Endothelial cell of umbilical vein (primary cell): ENCODE measurements around the gene APCDD1L. TPM values are rescaled to one million over a fixed set of nuclear protein-coding genes. Genes with fewer than 3 reads are reported as not detected.
"Not testable (repeated sequence)": the region's sequence is repeated elsewhere in the genome, so short reads cannot be mapped to it uniquely, and the experiment has no call there.

Experiments
- BruUV-seq: library from RNA; stranded (reverse); fragments of 400-500 nt; replicated peaks from 2 replicates; lab custom pipeline; 2021; lab: Mats Ljungman, UMichigan
- CTCF ChIA-PET: fragments of 300-600, 350-600 bp; sonication (Branson Sonifier 250); formaldehyde crosslinking; loops from one replicate; lab custom pipeline; 2021; ENCODE audit warnings: antibody characterized with exemption, inconsistent platforms; lab: Charles Lee
- POLR2A ChIA-PET: fragments of 300-600, 350-600 bp; sonication (Branson Sonifier 250); formaldehyde crosslinking; loops from one replicate; lab custom pipeline; 2021; ENCODE audit warnings: antibody characterized with exemption, inconsistent platforms; lab: Charles Lee
- DNase-seq: peaks from one replicate; pipeline ENCODE4 v3.0.0-alpha.2; 2011; ENCODE audit warnings: low read depth, low spot score
- FAIRE-seq: peaks from 2 replicates; lab custom pipeline; 2011; peaks lifted over from hg19 to GRCh38; lab: Jason Lieb, UNC
- H2AFZ ChIP-seq: 2 replicates; pipeline ENCODE4 v1.6.0; 2012; ENCODE audit warnings: low read depth, low read length, control low read depth, inconsistent platforms
- H3K27ac ChIP-seq: 2 replicates; pipeline ENCODE4 v1.5.1; 2011; ENCODE audit warnings: low read depth, mild to moderate bottlenecking, control low read depth, low read length, moderate library complexity; ENCODE audit not compliant: insufficient read depth
- H3K27me3 ChIP-seq, 2 experiments: 2 replicates each; pipeline versions ENCODE4 v1.6.0 to v1.6.1; 2011; ENCODE audit warnings: low read length in 2 of 2, mixed read lengths in 1 of 2; ENCODE audit not compliant: control insufficient read depth in 2 of 2, insufficient read depth in 2 of 2
- H3K36me3 ChIP-seq, 2 experiments: 2 replicates in 1 of 2; 3 replicates in 1 of 2; pipeline ENCODE4 v1.5.1; 2011; ENCODE audit warnings: low read length in 2 of 2, mild to moderate bottlenecking in 1 of 2, moderate library complexity in 1 of 2; ENCODE audit not compliant: control insufficient read depth in 2 of 2, insufficient read depth in 2 of 2; ENCODE audit errors: extremely low read depth in 1 of 2
- H3K4me1 ChIP-seq: 3 replicates; pipeline ENCODE4 v1.5.1; 2011; ENCODE audit warnings: mild to moderate bottlenecking, low read length; ENCODE audit not compliant: control insufficient read depth, insufficient read depth; ENCODE audit errors: extremely low read depth
- H3K4me2 ChIP-seq: 2 replicates; pipeline ENCODE4 v1.6.1; 2011; ENCODE audit warnings: low read length, control low read depth, mixed read lengths; ENCODE audit not compliant: insufficient read depth
- H3K4me3 ChIP-seq, 3 experiments: fragments of 200-600 bp in 1 of 3; sonication (generic), shearing (Covaris generic) in 1 of 3; replicated peaks in 1 of 3; 2 replicates each; pipeline ENCODE4 v1.5.1; 2011 to 2016; ENCODE audit warnings: control low read depth in 3 of 3, low read length in 3 of 3, mild to moderate bottlenecking in 2 of 3, inconsistent platforms in 1 of 3, low read depth in 1 of 3, moderate library complexity in 1 of 3; ENCODE audit not compliant: insufficient read depth in 1 of 3
- H3K79me2 ChIP-seq: 2 replicates; pipeline ENCODE4 v1.6.0; 2012; ENCODE audit warnings: low read length, inconsistent platforms; ENCODE audit not compliant: control insufficient read depth, insufficient read depth
- H3K9ac ChIP-seq: replicated peaks from 2 replicates; pipeline ENCODE3; 2011; ENCODE audit warnings: low read length, control low read depth; ENCODE audit not compliant: insufficient read depth; ENCODE audit errors: extremely low read depth
- H3K9me1 ChIP-seq: replicated peaks from 3 replicates; pipeline ENCODE4 v1.6.0; 2011; ENCODE audit warnings: mild to moderate bottlenecking, low read length; ENCODE audit not compliant: control insufficient read depth, insufficient read depth; ENCODE audit errors: extremely low read depth
- H3K9me3 ChIP-seq: replicated peaks from 2 replicates; pipeline ENCODE4 v1.5.1; 2012; ENCODE audit warnings: low read length, inconsistent platforms; ENCODE audit not compliant: control insufficient read depth, insufficient read depth
- H4K20me1 ChIP-seq: replicated peaks from 2 replicates; pipeline ENCODE3; 2011; ENCODE audit warnings: mild to moderate bottlenecking, low read length; ENCODE audit not compliant: control insufficient read depth, insufficient read depth; ENCODE audit errors: extremely low read depth
- GATA2 ChIP-seq: IDR thresholded peaks from 2 replicates; pipeline ENCODE4 v1.7.0; 2011; ENCODE audit warnings: low read depth, mild to moderate bottlenecking, moderate library complexity, mixed read lengths, low read length; ENCODE audit not compliant: insufficient read length, insufficient read depth
- MYC ChIP-seq: IDR thresholded peaks from one replicate; pipeline ENCODE4 v1.6.1; 2011; ENCODE audit warnings: mild to moderate bottlenecking, low read depth, low read length
- POLR2A ChIP-seq: IDR thresholded peaks from 2 replicates; pipeline ENCODE4 v1.6.1; 2012; ENCODE audit warnings: low read depth, mild to moderate bottlenecking, control low read depth, low read length
- dilution Hi-C: fragments of 300-500 bp; cut with MboI; formaldehyde crosslinking; loops from one replicate; pipeline ENCODE4 v1.15.0; 2019; ENCODE audit warnings: low sequenced_read_pairs; ENCODE audit not compliant: extremely low pct_ligation_motif_present
- intact Hi-C: fragments of 100-400 bp; cut with micrococcal nuclease; formaldehyde crosslinking; loops from one replicate; pipeline ENCODE4 v1.10.0; 2022
- polyA plus RNA-seq, 4 experiments: library from polyadenylated mRNA; depleted of rRNA in 3 of 4; stranded (reverse) in 3 of 4; unstranded in 1 of 4; fragments of >200 nt; gene quantifications; 2 replicates each; pipeline versions ENCODE4 v1.2.1 to v1.2.3, GENCODE V29; 2011 to 2012; ENCODE audit warnings: missing spikeins in 1 of 4
- total RNA-seq: library from RNA; stranded (reverse); gene quantifications from 2 replicates; pipeline ENCODE4 v1.2.3, GENCODE V29; 2021

APCDD1L gene
- total and polyA plus RNA-seq, 2 donors (not counting 3 experiments of a cell fraction or from before 2014, with no cell fraction given), result 0.17 to 1.4 TPM

DNA sequence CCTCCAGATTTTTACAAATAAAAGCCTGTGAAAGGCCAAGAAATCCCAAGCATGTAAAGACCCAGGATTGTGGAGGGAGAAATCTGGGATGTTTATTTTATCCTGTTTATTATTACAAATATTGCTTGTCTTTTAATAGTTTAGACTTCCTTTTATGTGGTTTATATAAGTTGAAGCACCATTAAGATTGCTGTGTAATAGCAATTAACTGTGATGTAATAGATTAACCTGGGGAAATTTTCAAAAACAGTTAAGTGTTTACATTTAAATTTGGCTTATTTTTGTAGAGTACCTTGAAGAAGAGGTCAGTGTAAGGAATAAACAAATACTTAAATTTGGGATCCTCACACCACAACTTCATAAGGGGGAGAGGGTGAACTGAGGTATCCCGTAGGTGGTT, 99.1 kb downstream of the APCDD1L start:
- dilution Hi-C loops (no loop called here), intact Hi-C loops (no loop called here)
- POLR2A ChIA-PET, result no interaction called here
- Histone ChIP-seq H3K36me3 (peaks cover 0 to 4% of the 10 kb centered on the region in 2 experiments), H2AFZ (no peak overlapping the region), H3K27me3 (no peaks in the 10 kb centered on the region), H3K9me1 (no peaks in the 10 kb centered on the region), H3K9me3 (no peaks in the 10 kb centered on the region), H3K4me3 (no peak overlapping the region), H4K20me1 (peaks cover 9% of the 10 kb centered on the region), H3K4me2 (no peak overlapping the region), H3K9ac (no peak overlapping the region), H3K4me1 (peaks cover 4% of the 10 kb centered on the region), H3K79me2 (peaks cover 68% of the 10 kb centered on the region), H3K27ac (no peak overlapping the region)
- FAIRE-seq (peak; percentile 4), DNase-seq (no peak)
- BruUV-seq, result no TSS peak
- TF ChIP-seq POLR2A (no peak), MYC (no peak), GATA2 (no peak)
- CTCF ChIA-PET, result no interaction called here

DNA sequence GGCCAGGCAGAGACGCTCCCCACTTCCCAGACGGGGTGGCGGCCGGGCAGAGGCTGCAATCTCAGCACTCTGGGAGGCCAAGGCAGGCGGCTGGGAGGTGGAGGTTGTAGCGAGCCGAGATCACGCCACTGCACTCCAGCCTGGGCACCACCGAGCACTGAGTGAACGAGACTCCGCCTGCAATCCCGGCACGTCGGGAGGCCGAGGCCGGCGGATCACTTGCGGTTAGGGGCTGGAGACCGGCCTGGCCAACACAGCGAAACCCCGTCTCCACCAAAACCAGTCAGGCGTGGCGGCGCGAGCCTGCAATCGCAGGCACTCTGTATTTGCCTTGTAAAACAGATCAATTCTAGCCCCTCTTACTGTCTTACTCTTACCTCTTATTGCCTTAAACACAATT, 100.4 kb downstream of the APCDD1L start:
- intact Hi-C loops, H3K4me2 ChIP-seq, DNase-seq, H4K20me1 ChIP-seq, H3K9me3 ChIP-seq, H3K9me1 ChIP-seq, H3K4me3 ChIP-seq, H2AFZ ChIP-seq, H3K4me1 ChIP-seq, POLR2A ChIA-PET, H3K36me3 ChIP-seq, H3K27ac ChIP-seq, FAIRE-seq, H3K9ac ChIP-seq, H3K27me3 ChIP-seq, dilution Hi-C loops, BruUV-seq, CTCF ChIA-PET: not testable (repeated sequence)
- H3K79me2 ChIP-seq, result peaks cover 74% of the 10 kb centered on the region

DNA sequence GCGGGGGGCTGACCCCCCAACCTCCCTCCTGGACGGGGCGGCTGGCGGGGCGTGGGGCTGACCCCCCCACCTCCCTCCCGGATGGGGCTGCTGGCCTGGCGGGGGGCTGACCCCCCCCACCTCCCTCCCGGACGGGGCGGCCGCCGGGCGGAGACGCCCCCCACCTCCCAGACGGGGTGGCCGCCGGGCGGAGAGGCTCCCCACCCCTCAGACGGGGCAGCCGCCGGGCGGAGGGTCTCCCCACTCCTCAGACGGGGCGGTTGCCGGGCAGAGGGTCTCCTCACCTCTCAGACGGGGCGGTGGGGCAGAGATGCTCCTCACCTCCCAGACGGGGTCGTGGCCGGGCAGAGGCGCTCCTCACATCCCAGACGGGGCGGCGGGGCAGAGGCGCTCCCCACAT, 101.0 kb downstream of the APCDD1L start:
- H3K4me3 ChIP-seq, H3K4me1 ChIP-seq, FAIRE-seq, dilution Hi-C loops, H3K9me1 ChIP-seq, CTCF ChIA-PET, POLR2A ChIA-PET, H3K9me3 ChIP-seq, H3K27me3 ChIP-seq, BruUV-seq, intact Hi-C loops, H3K36me3 ChIP-seq, H3K4me2 ChIP-seq, H3K9ac ChIP-seq, H4K20me1 ChIP-seq, H2AFZ ChIP-seq, DNase-seq, H3K27ac ChIP-seq: not testable (repeated sequence)
- H3K79me2 ChIP-seq, result peaks cover 77% of the 10 kb centered on the region
